ENCODE measurements around the gene CIDEB.

The CIDEB gene

GRCh38 chr14:24351517-24351916 lies 43.7 kb upstream of the CIDEB start:
- no peaks in the 10 kb centered on the region for H3K36me3 ChIP-seq (ENCODE audit: control insufficient read depth, insufficient read depth, low read length)
- no peak overlapping the region for H3K4me3 ChIP-seq (replicated peaks; ENCODE audit: low read depth, low read length)
- H3K27me3 ChIP-seq (replicated peaks; ENCODE audit: control insufficient read depth, insufficient read depth, low read length): no peaks in the 10 kb centered on the region; the same call in 1 of the 2 replicates
- no peak for DNase-seq (ENCODE audit: extremely low read depth, insufficient read length)
- no peak for TF ChIP-seq CTCF (IDR thresholded peaks at IDR 0.05; ENCODE audit: insufficient read depth, low read length, poor library complexity, severe bottlenecking)

- TF ChIP-seq CTCF (IDR thresholded peaks at IDR 0.05; ENCODE audit: insufficient read depth, low read length, poor library complexity, severe bottlenecking): no peak
- Histone ChIP-seq H3K27me3 (replicated peaks; ENCODE audit: control insufficient read depth, insufficient read depth, low read length) (no peaks in the 10 kb centered on the region; the same call in 1 of the 2 replicates), H3K4me3 (replicated peaks; ENCODE audit: low read depth, low read length) (no peak overlapping the region), H3K36me3 (ENCODE audit: control insufficient read depth, insufficient read depth, low read length) (no peaks in the 10 kb centered on the region)
- DNase-seq (ENCODE audit: extremely low read depth, insufficient read length): no peak
Measured at GRCh38 chr14:24349742-24350141, 42.0 kb upstream of the CIDEB start.

GRCh38 chr14:24348186-24348585 lies 40.4 kb upstream of the CIDEB start:
- no peaks in the 10 kb centered on the region for H3K36me3 ChIP-seq (ENCODE audit: control insufficient read depth, insufficient read depth, low read length)
- H3K4me3 ChIP-seq (replicated peaks; ENCODE audit: low read depth, low read length): no peak overlapping the region
- H3K27me3 ChIP-seq (replicated peaks; ENCODE audit: control insufficient read depth, insufficient read depth, low read length): no peaks in the 10 kb centered on the region; the same call in 1 of the 2 replicates
- no peak for TF ChIP-seq CTCF (IDR thresholded peaks at IDR 0.05; ENCODE audit: insufficient read depth, low read length, poor library complexity, severe bottlenecking)
- DNase-seq (ENCODE audit: extremely low read depth, insufficient read length): no peak

- TF ChIP-seq CTCF (IDR thresholded peaks at IDR 0.05; ENCODE audit: insufficient read depth, low read length, poor library complexity, severe bottlenecking): no peak
- H3K4me3 ChIP-seq (replicated peaks; ENCODE audit: low read depth, low read length): no peak overlapping the region
- H3K36me3 ChIP-seq (ENCODE audit: control insufficient read depth, insufficient read depth, low read length): no peaks in the 10 kb centered on the region
- no peaks in the 10 kb centered on the region; the same call in 1 of the 2 replicates for H3K27me3 ChIP-seq (replicated peaks; ENCODE audit: control insufficient read depth, insufficient read depth, low read length)
- no peak for DNase-seq (ENCODE audit: extremely low read depth, insufficient read length)
Measured at GRCh38 chr14:24347134-24347533, 39.4 kb upstream of the CIDEB start.

- no peak for TF ChIP-seq CTCF (IDR thresholded peaks at IDR 0.05; ENCODE audit: insufficient read depth, low read length, poor library complexity, severe bottlenecking)
- H3K27me3 ChIP-seq (replicated peaks; ENCODE audit: control insufficient read depth, insufficient read depth, low read length): no peaks in the 10 kb centered on the region
- no peak for DNase-seq (ENCODE audit: extremely low read depth, insufficient read length)
- H3K36me3 ChIP-seq (ENCODE audit: control insufficient read depth, insufficient read depth, low read length): no peaks in the 10 kb centered on the region
- no peak overlapping the region for H3K4me3 ChIP-seq (replicated peaks; ENCODE audit: low read depth, low read length)
Measured at GRCh38 chr14:24343795-24344660, 36.3 kb upstream of the CIDEB start.

Data from GM06990 (cell line).